ENCODE measurements around the gene UXS1.

UXS1 gene

DNA sequence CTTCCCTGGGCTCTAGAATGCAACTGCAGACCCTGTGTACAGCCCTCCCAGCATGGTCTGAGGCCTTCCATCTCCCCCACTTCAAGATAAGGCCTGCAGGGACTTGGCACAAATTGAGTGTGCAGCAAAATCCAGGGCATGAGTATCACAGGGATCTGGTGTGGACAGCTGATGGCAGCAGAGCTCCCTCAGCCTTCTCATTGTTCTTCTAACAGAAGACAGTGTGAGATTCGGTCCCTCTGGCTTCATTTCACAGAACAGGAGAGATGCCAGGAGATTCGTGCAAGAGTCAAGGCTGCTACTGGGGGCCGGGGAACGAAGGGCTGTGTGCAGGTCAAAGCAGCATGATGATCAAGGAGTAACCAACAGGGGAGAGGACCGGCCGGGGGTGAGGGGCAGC, 85.8 kb downstream of the UXS1 start:
- H3K36me3 ChIP-seq (ENCODE audit: insufficient read depth, insufficient read length, low read length), result peaks cover 69% of the 10 kb centered on the region

DNA sequence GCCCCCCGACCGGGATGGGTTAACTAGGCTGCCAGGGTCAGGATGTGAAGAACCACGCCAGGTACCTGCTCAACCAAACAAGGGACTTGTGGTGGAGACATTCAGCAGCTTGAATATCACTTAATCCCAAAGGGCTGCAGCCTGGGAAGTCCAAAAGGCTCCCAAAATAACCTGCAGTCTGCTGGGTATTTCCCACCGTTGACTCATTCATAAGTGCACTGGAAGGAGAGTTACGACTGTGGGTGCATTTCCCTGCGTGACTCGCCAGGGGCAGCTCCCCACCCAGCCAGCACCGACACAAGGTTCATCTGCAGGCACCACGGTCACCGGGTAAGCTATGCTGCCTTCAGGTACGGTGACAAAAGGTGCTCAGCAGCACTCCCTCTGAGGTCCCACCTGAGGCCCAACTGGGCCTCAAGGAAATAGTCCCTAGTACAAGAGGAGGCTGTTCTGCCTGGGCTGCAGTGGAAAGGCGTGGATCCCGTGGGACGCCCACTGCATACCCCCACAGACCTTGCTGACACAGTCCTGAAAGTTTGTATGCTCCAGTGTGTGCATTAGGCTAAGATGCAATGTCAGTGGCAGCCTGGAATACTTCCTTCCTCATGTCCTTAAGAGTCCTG, 86.5 kb downstream of the UXS1 start:
- DNase-seq (ENCODE audit: low read depth, low spot score), result no peak
- Histone ChIP-seq H3K4me3 (ENCODE audit: insufficient read length, low read depth) (no peak overlapping the region), H3K36me3 (ENCODE audit: insufficient read depth, insufficient read length, low read length) (peaks cover 74% of the 10 kb centered on the region), H3K4me1 (ENCODE audit: insufficient read depth, insufficient read length) (no peaks in the 10 kb centered on the region), H3K27me3 (ENCODE audit: insufficient read depth, insufficient read length) (no peaks in the 10 kb centered on the region), H3K9ac (ENCODE audit: insufficient read length, low read depth) (no peak overlapping the region), H3K9me3 (ENCODE audit: insufficient read depth, low read length) (no peaks in the 10 kb centered on the region)
- TF ChIP-seq SUZ12 (IDR thresholded peaks at IDR 0.05; ENCODE audit: extremely low read depth, insufficient read depth, insufficient read length) (no peak), YY1 (IDR thresholded peaks at IDR 0.05; ENCODE audit: insufficient read depth, insufficient read length) (no peak), ZNF274 (IDR thresholded peaks at IDR 0.05; ENCODE audit: low read depth, low read length) (no peak)

More for the DNA sequence above, 85.8 kb downstream of the UXS1 start:
- H3K4me1 ChIP-seq (ENCODE audit: insufficient read depth, insufficient read length), result no peaks in the 10 kb centered on the region
- TF ChIP-seq ZNF274 (IDR thresholded peaks at IDR 0.05; ENCODE audit: low read depth, low read length) (no peak), YY1 (IDR thresholded peaks at IDR 0.05; ENCODE audit: insufficient read depth, insufficient read length) (no peak), SUZ12 (IDR thresholded peaks at IDR 0.05; ENCODE audit: extremely low read depth, insufficient read depth, insufficient read length) (no peak)
- no peaks in the 10 kb centered on the region for H3K9me3 ChIP-seq (ENCODE audit: insufficient read depth, low read length)
- H3K4me3 ChIP-seq (ENCODE audit: insufficient read length, low read depth), result no peak overlapping the region
- H3K9ac ChIP-seq (ENCODE audit: insufficient read length, low read depth), result no peak overlapping the region
- H3K27me3 ChIP-seq (ENCODE audit: insufficient read depth, insufficient read length), result no peaks in the 10 kb centered on the region
- no peak for DNase-seq (ENCODE audit: low read depth, low spot score)

DNA sequence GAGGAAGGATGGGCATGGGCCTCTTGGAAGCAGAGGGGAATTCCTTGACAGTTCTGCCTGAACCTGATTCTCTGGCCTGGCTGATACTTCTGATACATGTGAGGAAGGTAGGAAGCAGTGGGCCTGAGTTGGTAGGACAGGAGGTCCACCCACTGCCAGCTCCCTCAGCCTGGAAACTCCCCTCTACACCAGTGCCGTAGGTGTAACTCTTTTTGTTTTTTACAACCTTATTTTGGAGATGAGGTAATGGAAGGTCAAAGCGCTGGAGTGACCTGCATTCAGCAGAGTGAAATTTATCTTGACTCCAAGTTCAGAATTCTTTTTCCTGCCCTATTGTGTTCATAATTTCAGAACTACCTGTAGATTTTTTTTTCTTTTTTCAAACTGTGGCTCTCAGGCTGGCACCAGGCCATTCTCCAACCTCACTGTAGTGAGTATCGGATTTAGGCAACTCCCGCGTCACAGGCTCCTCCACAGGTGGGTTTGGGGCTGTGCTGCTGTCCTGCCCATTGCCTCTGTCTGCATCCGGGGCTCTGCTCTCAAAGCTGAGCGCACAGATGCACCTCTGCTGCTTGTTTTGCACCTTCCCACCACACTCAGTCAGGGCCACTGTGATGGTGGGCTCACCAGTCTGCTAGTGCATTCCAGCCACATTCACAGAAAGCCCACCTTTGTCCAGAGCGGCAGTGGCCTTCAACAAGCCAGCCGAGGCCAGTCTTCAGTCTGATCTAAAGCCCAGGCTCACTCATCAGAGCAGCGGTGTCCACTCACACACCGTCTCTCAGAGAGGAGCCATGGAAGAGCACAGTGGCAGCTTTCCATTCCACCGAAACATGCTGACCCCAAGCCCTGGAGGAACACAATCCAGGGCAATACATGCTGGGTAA, 87.2 kb downstream of the UXS1 start:
- H3K27me3 ChIP-seq (ENCODE audit: insufficient read depth, insufficient read length), result no peaks in the 10 kb centered on the region
- H3K9ac ChIP-seq (ENCODE audit: insufficient read length, low read depth), result no peak overlapping the region
- H3K4me3 ChIP-seq (ENCODE audit: insufficient read length, low read depth), result no peak overlapping the region
- DNase-seq (ENCODE audit: low read depth, low spot score), result no peak
- H3K36me3 ChIP-seq (ENCODE audit: insufficient read depth, insufficient read length, low read length), result peaks cover 66% of the 10 kb centered on the region
- no peak for TF ChIP-seq YY1 (IDR thresholded peaks at IDR 0.05; ENCODE audit: insufficient read depth, insufficient read length)
- TF ChIP-seq SUZ12 (IDR thresholded peaks at IDR 0.05; ENCODE audit: extremely low read depth, insufficient read depth, insufficient read length), result no peak
- no peak for TF ChIP-seq ZNF274 (IDR thresholded peaks at IDR 0.05; ENCODE audit: low read depth, low read length)
- H3K4me1 ChIP-seq (ENCODE audit: insufficient read depth, insufficient read length), result no peaks in the 10 kb centered on the region
- H3K9me3 ChIP-seq (ENCODE audit: insufficient read depth, low read length), result no peaks in the 10 kb centered on the region

DNA sequence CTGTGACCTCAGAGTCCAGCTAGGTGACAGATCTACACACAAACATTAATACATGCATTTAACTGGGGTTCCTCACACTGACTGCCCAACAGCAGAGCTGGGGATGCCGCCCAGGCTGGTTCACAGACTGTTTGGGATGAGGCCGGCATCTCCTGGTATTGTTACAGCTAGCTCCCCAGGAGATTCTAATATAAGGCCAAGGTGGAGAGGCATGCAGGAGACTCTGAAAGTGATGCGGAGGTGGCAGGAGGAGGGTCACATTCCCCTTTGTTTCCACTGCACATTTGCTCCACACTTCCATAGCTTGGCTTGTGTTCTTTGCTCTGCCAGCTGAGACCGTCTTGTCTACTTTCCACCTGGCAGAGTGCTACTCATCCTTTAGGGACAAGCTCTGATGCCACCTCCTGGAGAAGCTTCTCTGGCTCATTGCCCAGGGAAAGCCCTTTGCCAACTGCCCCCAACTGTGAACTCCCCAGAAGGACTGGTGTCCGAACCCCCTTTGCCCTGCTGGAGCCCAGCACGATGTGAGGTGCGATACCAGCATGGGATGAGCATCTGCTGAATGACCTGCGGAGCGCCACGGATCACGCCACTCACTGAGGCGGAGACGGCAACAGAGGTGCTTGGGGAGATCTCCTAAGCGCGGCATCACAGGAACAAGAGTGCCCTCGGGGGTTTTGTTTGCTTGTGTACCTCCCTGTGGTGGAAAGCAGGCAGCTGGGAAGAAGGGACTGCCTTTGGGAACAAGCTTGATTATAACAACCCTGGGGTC, 88.8 kb downstream of the UXS1 start:
- Histone ChIP-seq H3K4me3 (ENCODE audit: insufficient read length, low read depth) (no peak overlapping the region), H3K9me3 (ENCODE audit: insufficient read depth, low read length) (no peaks in the 10 kb centered on the region), H3K36me3 (ENCODE audit: insufficient read depth, insufficient read length, low read length) (peaks cover 59% of the 10 kb centered on the region), H3K9ac (ENCODE audit: insufficient read length, low read depth) (no peak overlapping the region), H3K27me3 (ENCODE audit: insufficient read depth, insufficient read length) (no peaks in the 10 kb centered on the region), H3K4me1 (ENCODE audit: insufficient read depth, insufficient read length) (no peaks in the 10 kb centered on the region)
- DNase-seq (ENCODE audit: low read depth, low spot score), result no peak
- TF ChIP-seq SUZ12 (IDR thresholded peaks at IDR 0.05; ENCODE audit: extremely low read depth, insufficient read depth, insufficient read length) (no peak), YY1 (IDR thresholded peaks at IDR 0.05; ENCODE audit: insufficient read depth, insufficient read length) (no peak), ZNF274 (IDR thresholded peaks at IDR 0.05; ENCODE audit: low read depth, low read length) (no peak)

DNA sequence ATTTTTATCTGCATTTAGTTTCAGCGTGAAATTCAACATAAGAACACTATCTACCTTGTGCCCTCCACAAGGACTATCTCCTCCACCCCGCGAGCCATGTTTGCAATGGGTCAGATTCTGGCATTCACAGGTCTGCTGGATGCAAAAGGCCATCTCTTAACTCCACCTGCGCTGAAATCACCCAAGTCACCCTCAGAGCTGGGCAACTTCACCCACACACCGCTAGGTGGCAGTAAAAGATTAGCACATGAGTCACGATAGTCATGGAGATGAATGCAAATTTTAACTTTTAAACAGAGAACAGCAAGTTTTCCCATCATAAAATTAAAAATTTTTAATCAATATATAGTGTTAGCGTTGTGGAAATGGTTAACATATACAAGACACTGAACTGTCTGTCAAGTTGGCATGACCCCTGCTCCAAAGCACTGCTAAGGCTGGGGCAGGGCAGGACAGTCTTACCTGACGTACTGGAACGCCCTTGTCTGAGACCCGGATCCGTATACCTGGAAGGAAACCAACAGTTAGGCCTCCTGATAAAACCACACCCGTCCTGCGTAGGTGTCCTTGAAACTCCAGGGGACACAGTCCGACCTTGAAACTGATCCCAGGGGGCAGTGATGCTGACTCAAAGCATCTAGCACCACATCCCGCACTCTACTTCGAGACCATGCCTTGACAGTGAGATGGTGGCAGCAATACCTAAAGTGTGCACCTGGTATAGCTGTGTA, 89.6 kb downstream of the UXS1 start:
- TF ChIP-seq YY1 (IDR thresholded peaks at IDR 0.05; ENCODE audit: insufficient read depth, insufficient read length), result no peak
- TF ChIP-seq ZNF274 (IDR thresholded peaks at IDR 0.05; ENCODE audit: low read depth, low read length), result no peak
- TF ChIP-seq SUZ12 (IDR thresholded peaks at IDR 0.05; ENCODE audit: extremely low read depth, insufficient read depth, insufficient read length), result no peak
- Histone ChIP-seq H3K27me3 (ENCODE audit: insufficient read depth, insufficient read length) (no peaks in the 10 kb centered on the region), H3K9me3 (ENCODE audit: insufficient read depth, low read length) (no peaks in the 10 kb centered on the region), H3K9ac (ENCODE audit: insufficient read length, low read depth) (no peak overlapping the region), H3K36me3 (ENCODE audit: insufficient read depth, insufficient read length, low read length) (peaks cover 58% of the 10 kb centered on the region), H3K4me1 (ENCODE audit: insufficient read depth, insufficient read length) (no peaks in the 10 kb centered on the region), H3K4me3 (ENCODE audit: insufficient read length, low read depth) (no peak overlapping the region)
- DNase-seq (ENCODE audit: low read depth, low spot score), result peak; percentile 57

DNA sequence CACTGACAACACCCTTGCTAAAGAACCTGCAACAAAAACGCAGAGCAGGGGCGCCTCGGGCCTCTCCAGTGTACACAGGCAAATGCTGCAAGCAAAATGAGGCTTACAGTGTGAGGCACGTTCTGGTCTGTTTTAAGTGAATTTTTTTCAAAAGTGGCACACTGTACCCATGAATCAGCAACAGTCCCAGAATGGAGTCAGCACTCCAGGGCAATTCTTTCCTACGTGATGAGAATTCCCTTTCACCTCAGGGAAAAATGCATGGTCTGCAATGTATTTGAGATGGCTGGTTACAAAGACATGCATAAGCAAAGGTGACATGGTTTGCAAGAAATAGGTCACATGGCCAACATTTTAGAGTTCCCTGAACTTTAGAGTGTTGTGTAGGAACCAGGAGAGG, 94.4 kb downstream of the UXS1 start:
- no peak for DNase-seq (ENCODE audit: low read depth, low spot score)
- Histone ChIP-seq H3K27me3 (ENCODE audit: insufficient read depth, insufficient read length) (no peaks in the 10 kb centered on the region), H3K4me1 (ENCODE audit: insufficient read depth, insufficient read length) (peaks cover 4% of the 10 kb centered on the region), H3K9ac (ENCODE audit: insufficient read length, low read depth) (no peak overlapping the region), H3K4me3 (ENCODE audit: insufficient read length, low read depth) (no peak overlapping the region), H3K36me3 (ENCODE audit: insufficient read depth, insufficient read length, low read length) (peaks cover 66% of the 10 kb centered on the region), H3K9me3 (ENCODE audit: insufficient read depth, low read length) (no peaks in the 10 kb centered on the region)
- TF ChIP-seq ZNF274 (IDR thresholded peaks at IDR 0.05; ENCODE audit: low read depth, low read length), result no peak
- no peak for TF ChIP-seq YY1 (IDR thresholded peaks at IDR 0.05; ENCODE audit: insufficient read depth, insufficient read length)
- no peak for TF ChIP-seq SUZ12 (IDR thresholded peaks at IDR 0.05; ENCODE audit: extremely low read depth, insufficient read depth, insufficient read length)

All from NT2/D1 (cell line).